B cell (primary cell): ENCODE measurements around the gene WNT6. TPM values are rescaled to one million over a fixed set of nuclear protein-coding genes. Genes with fewer than 3 reads are reported as not detected.

Source experiments
- ATAC-seq: fragments of 200-7000 bp; cut with Tn5 transposase; one replicate; pipeline ENCODE4 v1.10.0; 2021; ENCODE audit warnings: low read depth, mild to moderate bottlenecking, moderate number of reproducible peaks, moderate library complexity
- CTCF ChIA-PET: fragments of 350-600 bp; sonication (Branson Sonifier 250); formaldehyde crosslinking; loops from one replicate; lab custom pipeline; 2021; ENCODE audit warnings: antibody characterized with exemption, inconsistent platforms; lab: Charles Lee
- POLR2A ChIA-PET: fragments of 350-600 bp; sonication (Branson Sonifier 250); formaldehyde crosslinking; loops from one replicate; lab custom pipeline; 2021; ENCODE audit warnings: antibody characterized with exemption; lab: Charles Lee
- DNase-seq: peaks from one replicate; pipeline ENCODE4 v3.0.0; 2013
- H2AFZ ChIP-seq: 2 replicates; pipeline ENCODE4 v1.6.1; 2012; ENCODE audit warnings: mild to moderate bottlenecking, low read depth, low read length; ENCODE audit not compliant: insufficient read depth, poor library complexity, severe bottlenecking
- H3K27ac ChIP-seq, 2 donors: 1 replicate in 1 of 2; 2 replicates in 1 of 2; pipeline ENCODE4 v1.5.1; 2012 to 2013; ENCODE audit warnings: low read length in 2 of 2, mild to moderate bottlenecking in 2 of 2, moderate library complexity in 1 of 2
- H3K27me3 ChIP-seq, 4 experiments: fragments of 200-600 bp in 1 of 4; sonication (generic) in 1 of 4; replicated peaks in 1 of 4; 1 replicate in 2 of 4; 2 replicates in 2 of 4; pipeline versions ENCODE4 v1.6.1 to v1.7.0; 2013 to 2016; ENCODE audit warnings: low read length in 3 of 4, mild to moderate bottlenecking in 2 of 4, mixed read lengths in 1 of 4, moderate library complexity in 1 of 4; ENCODE audit not compliant: insufficient read depth in 4 of 4, control insufficient read depth in 3 of 4; ENCODE audit errors: control extremely low read depth in 1 of 4
- H3K36me3 ChIP-seq, 2 experiments: replicated peaks in 1 of 2; 1 replicate in 1 of 2; 2 replicates in 1 of 2; pipeline versions ENCODE4 v1.6.1 to v1.7.1; 2013; ENCODE audit warnings: low read length in 1 of 2; ENCODE audit not compliant: insufficient read depth in 2 of 2, control insufficient read depth in 1 of 2; ENCODE audit errors: control extremely low read depth in 1 of 2, extremely low read depth in 1 of 2
- H3K4me1 ChIP-seq, 2 donors: fragments of 200-600 bp in 1 of 2; sonication (generic) in 1 of 2; 1 replicate in 1 of 2; 2 replicates in 1 of 2; pipeline versions ENCODE4 v1.5.1 to v1.6.1; 2013 to 2017; ENCODE audit warnings: low read length in 2 of 2; ENCODE audit not compliant: control insufficient read depth in 2 of 2, insufficient read depth in 2 of 2
- H3K4me2 ChIP-seq: replicated peaks from 2 replicates; pipeline ENCODE3; 2012; ENCODE audit warnings: mild to moderate bottlenecking, low read depth, low read length; ENCODE audit not compliant: poor library complexity, severe bottlenecking
- H3K4me3 ChIP-seq, 5 experiments: fragments of 200-600 bp in 1 of 5; sonication (generic) in 1 of 5; 1 replicate in 3 of 5; 2 replicates in 2 of 5; pipeline versions ENCODE4 v1.5.1 to v1.7.0; 2011 to 2016; ENCODE audit warnings: low read length in 4 of 5, mild to moderate bottlenecking in 4 of 5, low read depth in 2 of 5, control low read depth in 1 of 5, moderate library complexity in 1 of 5; ENCODE audit not compliant: insufficient read depth in 1 of 5; ENCODE audit errors: control extremely low read depth in 1 of 5, extremely low read depth in 1 of 5
- H3K79me2 ChIP-seq: fragments of 200-600 bp; sonication (generic); one replicate; pipeline ENCODE4 v1.6.0; 2016; ENCODE audit warnings: low read length; ENCODE audit not compliant: control insufficient read depth, insufficient read depth
- H3K9ac ChIP-seq: fragments of 200-600 bp; sonication (generic); 2 replicates; pipeline ENCODE4 v1.6.1; 2017; ENCODE audit warnings: mild to moderate bottlenecking, low read length, moderate library complexity
- H3K9me3 ChIP-seq, 3 donors: one replicate each; pipeline versions ENCODE4 v1.6.1 to v1.7.1; 2013; ENCODE audit warnings: low read length in 2 of 3; ENCODE audit not compliant: control insufficient read depth in 2 of 3, insufficient read depth in 1 of 3; ENCODE audit errors: control extremely low read depth in 1 of 3
- H4K20me1 ChIP-seq: 2 replicates; pipeline ENCODE4 v1.6.0; 2012; ENCODE audit warnings: mild to moderate bottlenecking, low read length; ENCODE audit not compliant: insufficient read depth, control insufficient read depth, poor library complexity, severe bottlenecking
- H3K27ac Mint-ChIP-seq: one replicate; pipeline ENCODE4 v1.8.0; 2021; ENCODE audit warnings: mixed read lengths
- H3K27me3 Mint-ChIP-seq: one replicate; pipeline ENCODE4 v1.8.0; 2021; ENCODE audit warnings: mixed read lengths
- H3K4me1 Mint-ChIP-seq: one replicate; pipeline ENCODE4 v1.8.0; 2021; ENCODE audit warnings: mixed read lengths
- H3K4me3 Mint-ChIP-seq: one replicate; pipeline ENCODE4 v1.8.0; 2021; ENCODE audit warnings: mixed read lengths
- H3K9me3 Mint-ChIP-seq: one replicate; pipeline ENCODE4 v1.8.0; 2022; ENCODE audit warnings: mixed read lengths; ENCODE audit not compliant: insufficient read depth
- CTCF ChIP-seq: fragments of 200-600 bp; IDR thresholded peaks from one replicate; pipeline ENCODE4 v1.8.0; 2022; ENCODE audit warnings: antibody characterized with exemption, mild to moderate bottlenecking
- EZH2 ChIP-seq: IDR thresholded peaks from 2 replicates; pipeline ENCODE4 v1.6.1; 2012; ENCODE audit warnings: borderline replicate concordance, low read depth, mild to moderate bottlenecking, moderate library complexity, low read length; ENCODE audit not compliant: insufficient read depth, poor library complexity, severe bottlenecking
- WGBS: methylation state at CpG from one replicate; pipeline ENCODE4 v1.1.5; 2013; ENCODE audit warnings: missing lambda C conversion rate; ENCODE audit not compliant: insufficient coverage; 5-methylcytosine and 5-hydroxymethylcytosine counted together
- intact Hi-C: fragments of 100-400 bp; cut with micrococcal nuclease; formaldehyde crosslinking; loops from one replicate; pipeline ENCODE4 v1.10.0; 2022
- polyA plus RNA-seq: library from polyadenylated mRNA; depleted of rRNA; stranded (reverse); fragments of >200 nt; gene quantifications from 2 replicates; pipeline ENCODE4 v1.2.3, GENCODE V29; 2012
- total RNA-seq, 2 donors: library from RNA; stranded (reverse); fragments of 120-200 nt in 1 of 2; gene quantifications; 1 replicate in 1 of 2; 2 replicates in 1 of 2; pipeline versions ENCODE4 v1.2.3 to v1.2.4, GENCODE V29; 2013 to 2022

WNT6 gene
- total and polyA plus RNA-seq, 2 donors (not counting 1 experiment from before 2014, with no cell fraction given): 0.84 to 2.0 TPM

GRCh38 chr2:218887079-218887478 lies 27.5 kb downstream of the WNT6 start:
- Histone ChIP-seq H3K9ac (no peak overlapping the region), H2AFZ (no peak overlapping the region), H3K4me2 (no peak overlapping the region), H3K79me2 (peaks cover 7% of the 10 kb centered on the region), H3K36me3 (peaks cover 0 to 6% of the 10 kb centered on the region in 2 experiments), H3K9me3 (no peaks in the 10 kb centered on the region), H3K4me3 (no peak overlapping the region), H3K27me3 (no peaks in the 10 kb centered on the region), H3K4me1 (peaks cover 48 to 55% of the 10 kb centered on the region in 2 donors), H3K27ac (no peak overlapping the region), H4K20me1 (no peaks in the 10 kb centered on the region)
- intact Hi-C loops: no loop called here
- POLR2A ChIA-PET: interaction anchor here (0.5 to 15.0 kb wide), 4 partner anchors 8 to 216 kb away, joined by 3 to 490 read pairs (median 4); no protein-coding TSS in a partner anchor
- Mint-ChIP-seq H3K4me1 (peaks cover 64% of the 10 kb centered on the region), H3K9me3 (no peaks in the 10 kb centered on the region), H3K27ac (no peak overlapping the region), H3K27me3 (no peaks in the 10 kb centered on the region), H3K4me3 (no peak overlapping the region)
- DNase-seq (no peak), ATAC-seq (no peak)
- 100% methylated on average over 2 of the region's 3 CpGs for WGBS
- CTCF ChIA-PET: interaction anchor here (0.6 to 23.0 kb wide), 3 partner anchors 8 to 879 kb away, joined by 3 to 1627 read pairs (median 1627); partner anchors contain the start of gene WNT10A
- TF ChIP-seq EZH2 (no peak), CTCF (no peak)

- peaks cover 45 to 52% of the 10 kb centered on the region in 2 donors for H3K4me1 ChIP-seq
- intact Hi-C loops: no loop called here
- H3K4me3 ChIP-seq: no peak overlapping the region
- peaks cover 7% of the 10 kb centered on the region for H3K79me2 ChIP-seq
- no peak overlapping the region for H3K9ac ChIP-seq
- TF ChIP-seq CTCF (no peak), EZH2 (no peak)
- H3K27ac Mint-ChIP-seq: no peak overlapping the region
- no peak overlapping the region for H2AFZ ChIP-seq
- no peak for DNase-seq
- H3K27me3 Mint-ChIP-seq: no peaks in the 10 kb centered on the region
- CTCF ChIA-PET: interaction anchor here (21.8 to 23.0 kb wide), 2 partner anchors 7 to 10 kb away, joined by 1627 read pairs; partner anchors contain the start of gene WNT10A
- no peak overlapping the region for H3K4me3 Mint-ChIP-seq
- H3K27ac ChIP-seq: no peak overlapping the region
- no peaks in the 10 kb centered on the region for H4K20me1 ChIP-seq
- H3K4me1 Mint-ChIP-seq: peaks cover 63% of the 10 kb centered on the region
- WGBS: 80% methylated on average over 5 of the region's 5 CpGs
- H3K9me3 ChIP-seq: peaks cover 0 to 3% (median 0%) of the 10 kb centered on the region in 3 donors
- POLR2A ChIA-PET: interaction anchor here (1.2 kb wide), 1 partner anchor 8 kb away, joined by 3 read pairs; the partner anchor contains the start of gene WNT10A
- no peaks in the 10 kb centered on the region for H3K27me3 ChIP-seq
- no peak for ATAC-seq
- no peak overlapping the region for H3K4me2 ChIP-seq
- H3K9me3 Mint-ChIP-seq: no peaks in the 10 kb centered on the region
- H3K36me3 ChIP-seq: peaks cover 0 to 6% of the 10 kb centered on the region in 2 experiments
Observed at GRCh38 chr2:218888341-218888740, 28.7 kb downstream of the WNT6 start.
